GM12878 (cell line): ENCODE data around the gene INSC. TPM values are rescaled to one million over a fixed set of nuclear protein-coding genes. Genes with fewer than 3 reads are reported as not detected.

ENCODE experiments used
- ATAC-seq: fragments of 200-7000 bp; cut with Tn5 transposase; 3 replicates; pipeline ENCODE4 v1.9.1; 2020; ENCODE audit warnings: mild to moderate bottlenecking, moderate library complexity
- BruUV-seq: library from RNA; stranded (reverse); fragments of 400-500 nt; replicated peaks from 2 replicates; lab custom pipeline; 2021; lab: Mats Ljungman, UMichigan
- CTCF ChIA-PET: fragments of 300-600 bp; sonication (Branson Sonifier 250); formaldehyde crosslinking; extraction: SDS; loops from one replicate; lab custom pipeline; 2021; ENCODE audit warnings: inconsistent platforms; lab: Yijun Ruan, JAX
- POLR2A ChIA-PET: fragments of 350-600 bp; formaldehyde crosslinking; extraction: SDS; loops from one replicate; lab custom pipeline; 2021; ENCODE audit warnings: inconsistent platforms; lab: Charles Lee
- RAD21 ChIA-PET: fragments of 300-600 bp; sonication (Branson Sonifier 250); formaldehyde crosslinking; loops from one replicate; lab custom pipeline; 2023; ENCODE audit warnings: antibody characterized with exemption; ENCODE audit not compliant: unreplicated experiment; lab: Charles Lee
- SMC1A ChIA-PET: fragments of 300-600 bp; sonication (Branson Sonifier 250); formaldehyde crosslinking; loops from one replicate; lab custom pipeline; 2023; ENCODE audit not compliant: unreplicated experiment, uncharacterized antibody; lab: Charles Lee
- DNase-seq: peaks from one replicate; pipeline ENCODE4 v3.0.0-alpha.2; 2011; ENCODE audit warnings: low read depth, low spot score
- FAIRE-seq: peaks from 3 replicates; lab custom pipeline; 2011; peaks lifted over from hg19 to GRCh38; lab: Jason Lieb, UNC
- H2AFZ ChIP-seq: 2 replicates; pipeline ENCODE4 v1.6.0; 2011; ENCODE audit warnings: low read depth, low read length, control low read depth; ENCODE audit not compliant: control insufficient read depth
- H3K27ac ChIP-seq: 2 replicates; pipeline ENCODE4 v1.5.1; 2011; ENCODE audit warnings: control low read depth; ENCODE audit not compliant: control insufficient read depth, insufficient read depth
- H3K27me3 ChIP-seq, 2 experiments: replicated peaks in 1 of 2; 2 replicates each; pipeline versions ENCODE4 v1.6.0 to v1.6.1; 2011; ENCODE audit warnings: low read length in 1 of 2; ENCODE audit not compliant: control insufficient read depth in 2 of 2, insufficient read depth in 2 of 2
- H3K36me3 ChIP-seq, 2 experiments: 2 replicates each; pipeline ENCODE4 v1.5.1; 2011; ENCODE audit warnings: low read length in 1 of 2; ENCODE audit not compliant: control insufficient read depth in 2 of 2, insufficient read depth in 2 of 2
- H3K4me1 ChIP-seq: 2 replicates; pipeline ENCODE4 v1.6.1; 2011; ENCODE audit warnings: mild to moderate bottlenecking, low read length, moderate library complexity, mixed read lengths; ENCODE audit not compliant: control insufficient read depth, insufficient read depth
- H3K4me2 ChIP-seq: 2 replicates; pipeline ENCODE4 v1.6.0; 2011; ENCODE audit warnings: control low read depth; ENCODE audit not compliant: control insufficient read depth, insufficient read depth
- H3K4me3 ChIP-seq: fragments of 200-600 bp; sonication (generic); 2 replicates; pipeline ENCODE4 v1.5.1; 2016
- H3K79me2 ChIP-seq: 2 replicates; pipeline ENCODE4 v1.6.0; 2011; ENCODE audit warnings: low read length; ENCODE audit not compliant: control insufficient read depth, insufficient read depth
- H3K9ac ChIP-seq: 2 replicates; pipeline ENCODE4 v1.8.0; 2011; ENCODE audit warnings: low read length, control low read depth, mixed read lengths; ENCODE audit not compliant: control insufficient read depth, insufficient read depth
- H3K9me3 ChIP-seq: replicated peaks from 3 replicates; pipeline ENCODE4 v1.5.1; 2011; ENCODE audit warnings: mild to moderate bottlenecking, low read length; ENCODE audit not compliant: control insufficient read depth, insufficient read depth
- H4K20me1 ChIP-seq: 2 replicates; pipeline ENCODE4 v1.6.0; 2011; ENCODE audit not compliant: control insufficient read depth, insufficient read depth
- ASH2L ChIP-seq: fragments of 300-600, 200-600 bp; sonication (generic); IDR thresholded peaks from 2 replicates; pipeline ENCODE4 v1.6.1; 2017; ENCODE audit warnings: low read depth, mild to moderate bottlenecking, borderline replicate concordance
- GABPA ChIP-seq: IDR thresholded peaks from 2 replicates; pipeline ENCODE4 v1.6.1; 2014; ENCODE audit warnings: antibody characterized with exemption, low read depth, mild to moderate bottlenecking, inconsistent platforms
- IRF4 ChIP-seq: IDR thresholded peaks from 2 replicates; pipeline ENCODE4 v1.6.1; 2011; ENCODE audit warnings: low read depth, low read length
- NFXL1 ChIP-seq: fragments of 450-650 bp; IDR thresholded peaks from 2 replicates; pipeline ENCODE4 v1.6.1; 2017; ENCODE audit warnings: antibody characterized with exemption, mild to moderate bottlenecking, borderline replicate concordance
- NRF1 ChIP-seq: conservative IDR thresholded peaks from 2 replicates; pipeline ENCODE4 v1.6.1; 2011; ENCODE audit warnings: mild to moderate bottlenecking, low read depth, low read length, improper control_type of control experiment
- PAX8 ChIP-seq: fragments of 450-650 bp; IDR thresholded peaks from 2 replicates; pipeline ENCODE4 v1.6.1; 2017; ENCODE audit warnings: mild to moderate bottlenecking, moderate library complexity
- POLR2A ChIP-seq: IDR thresholded peaks from 2 replicates; pipeline ENCODE4 v1.6.1; 2011; ENCODE audit warnings: low read depth, mild to moderate bottlenecking, low read length
- POLR2AphosphoS5 ChIP-seq: IDR thresholded peaks from 2 replicates; pipeline ENCODE4 v1.6.1; 2011; ENCODE audit warnings: mild to moderate bottlenecking, low read length, inconsistent platforms
- SMC3 ChIP-seq: IDR thresholded peaks from 2 replicates; pipeline ENCODE4 v1.6.1; 2011; ENCODE audit warnings: low read length, improper control_type of control experiment, borderline replicate concordance
- YBX1 ChIP-seq: fragments of 450-650 bp; IDR thresholded peaks from 2 replicates; pipeline ENCODE4 v1.6.1; 2016; ENCODE audit warnings: antibody characterized with exemption
- YY1 ChIP-seq: IDR thresholded peaks from 2 replicates; pipeline ENCODE4 v1.6.1; 2011; ENCODE audit warnings: low read depth, mild to moderate bottlenecking, low read length
- whole genome bisulfite sequencing: methylation state at CpG from one replicate; pipeline ENCODE4 v1.1.6; 2016; ENCODE audit warnings: low lambda C conversion rate; ENCODE audit not compliant: insufficient replicate concordance, insufficient coverage; ENCODE audit errors: missing lambda C conversion rate; 5-methylcytosine and 5-hydroxymethylcytosine counted together
- in situ Hi-C: fragments of 300-500 bp; cut with MboI; formaldehyde crosslinking; loops from 9 replicates; pipeline ENCODE4 v1.14.3; 2018; ENCODE audit warnings: mixed read lengths
- intact Hi-C: fragments of 100-400 bp; cut with micrococcal nuclease; formaldehyde crosslinking; loops from one replicate; pipeline ENCODE4 v1.14.2; 2022; ENCODE audit not compliant: unreplicated experiment
- polyA plus RNA-seq, 11 experiments: library from polyadenylated mRNA; depleted of rRNA in 4 of 11; unstranded in 6 of 11; stranded (reverse) in 5 of 11; fragments of >200 nt; fragmentation: Nextera tagmentation in 4 of 11; fragmentation: Illumina TruSeq in 1 of 11; extraction: Ambion mirVana in 4 of 11; extraction: Trizol in 1 of 11; gene quantifications; 1 replicate in 1 of 11; 2 replicates in 10 of 11; pipeline versions ENCODE4 v1.2.1 to v1.2.3, GENCODE V29; 2011 to 2016; ENCODE audit warnings: inconsistent platforms in 2 of 11, missing spikeins in 2 of 11, low read depth in 1 of 11
- total RNA-seq, 4 experiments: library from RNA; depleted of rRNA in 3 of 4; stranded (reverse); fragments of >200 nt in 3 of 4; fragmentation: Illumina TruSeq in 1 of 4; extraction: Trizol in 1 of 4; gene quantifications; 2 replicates each; pipeline versions ENCODE4 v1.2.1 to v1.2.3, GENCODE V29; 2013 to 2021
- TF ChIP-seq, protein P1 (sequence below): fragments of 450-650 bp; IDR thresholded peaks from 2 replicates; pipeline ENCODE4 v1.6.1; 2018; ENCODE audit warnings: mild to moderate bottlenecking, low read depth, moderate library complexity; ENCODE audit not compliant: partially characterized antibody
- TF ChIP-seq, protein P2 (sequence below): fragments of 450-650 bp; formaldehyde crosslinking; IDR thresholded peaks from 2 replicates; pipeline ENCODE4 v1.4.0; 2020; ENCODE audit warnings: mild to moderate bottlenecking, moderate library complexity
- TF ChIP-seq, protein P3 (sequence below): IDR thresholded peaks from 2 replicates; pipeline ENCODE4 v1.6.1; 2011; ENCODE audit warnings: low read depth, low read length, improper control_type of control experiment, borderline replicate concordance
- TF ChIP-seq, protein P4 (sequence below): fragments of 450-650 bp; IDR thresholded peaks from 2 replicates; pipeline ENCODE4 v1.6.1; 2017; ENCODE audit warnings: low read depth, mild to moderate bottlenecking, moderate library complexity

The INSC gene
- total and polyA plus RNA-seq, 10 of the 15 experiments (the other 5 are each of a cell fraction or from before 2014, with no cell fraction given) = 0.13 to 0.33 TPM; not detected in 8

DNA sequence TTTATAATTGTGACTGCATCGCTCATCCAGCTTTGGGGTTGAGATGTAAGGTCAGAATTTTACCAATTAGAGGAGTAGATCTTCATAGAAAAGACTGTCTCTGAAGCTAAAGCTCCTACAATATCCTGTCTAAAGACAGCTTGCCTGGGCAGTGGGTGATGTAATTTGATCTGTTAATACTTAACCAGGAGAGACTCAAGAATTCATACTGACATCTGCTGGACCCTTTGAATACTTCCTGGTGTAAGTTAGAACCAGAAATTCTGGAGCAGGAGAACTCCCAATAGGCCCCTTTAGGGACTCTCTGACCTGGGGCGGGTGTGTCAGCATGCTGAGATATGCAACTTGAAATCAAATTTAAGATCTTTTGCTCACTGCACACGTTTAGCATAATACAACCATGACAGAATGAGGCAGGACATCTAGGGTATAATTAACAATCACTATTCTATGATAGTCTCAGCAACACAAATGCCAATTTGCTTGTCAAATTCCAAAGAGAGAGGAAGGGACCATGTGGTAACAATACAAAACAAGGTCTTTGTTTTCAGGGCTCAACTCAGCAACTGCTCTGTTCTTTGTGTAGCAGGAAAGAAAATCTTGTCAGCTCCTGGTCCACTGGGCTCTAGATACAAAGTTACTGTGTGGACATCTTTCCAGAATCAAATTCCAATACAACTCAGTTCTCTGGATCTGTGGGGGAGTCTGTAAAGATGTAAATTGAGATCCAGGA is 143.9 kb downstream of the INSC start (continued):
- no peak for TF ChIP-seq NFXL1
- TF ChIP-seq ASH2L = no peak
- no peak for TF ChIP-seq POLR2AphosphoS5

DNA sequence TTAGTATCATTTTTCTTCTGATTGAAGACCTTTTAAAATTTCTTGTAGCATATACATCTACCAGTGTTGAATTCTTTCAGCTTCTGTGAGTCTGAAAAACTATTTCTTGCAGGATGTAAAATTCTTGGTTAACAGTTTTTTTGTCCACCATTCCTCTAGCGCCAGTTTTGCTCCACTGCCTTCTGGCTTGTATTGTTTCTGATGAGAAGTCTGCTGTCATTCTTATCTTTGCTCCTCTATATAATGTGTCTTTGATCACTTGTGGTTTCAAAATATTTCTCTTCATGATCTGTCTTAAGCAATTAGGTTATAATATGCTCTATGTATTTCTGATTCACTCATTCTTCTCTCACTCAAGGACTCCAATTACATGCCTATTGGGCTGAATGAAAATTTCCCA is 152.3 kb downstream of the INSC start:
- no peaks in the 10 kb centered on the region for H4K20me1 ChIP-seq
- no peak for FAIRE-seq
- no peaks in the 10 kb centered on the region for H3K36me3 ChIP-seq
- H3K4me1 ChIP-seq = no peaks in the 10 kb centered on the region
- intact Hi-C loops = no loop called here
- H3K27me3 ChIP-seq = no peaks in the 10 kb centered on the region
- ChIA-PET CTCF (no interaction called here), RAD21 (no interaction called here), POLR2A (no interaction called here), SMC1A (no interaction called here)
- H3K4me2 ChIP-seq = no peak overlapping the region
- H3K27ac ChIP-seq = no peak overlapping the region
- H3K79me2 ChIP-seq = no peaks in the 10 kb centered on the region
- no peak overlapping the region for H3K9ac ChIP-seq
- 48% methylated on average over 1 of the region's 1 CpG for WGBS
- in situ Hi-C loops = no loop called here
- H3K4me3 ChIP-seq = no peak overlapping the region
- H2AFZ ChIP-seq = no peak overlapping the region
- DNase-seq = no peak
- no peaks in the 10 kb centered on the region for H3K9me3 ChIP-seq
- no peak for ATAC-seq
- BruUV-seq = no TSS peak
- TF ChIP-seq IRF4 (no peak), YBX1 (no peak), NRF1 (no peak), GABPA (no peak), POLR2A (no peak), SMC3 (no peak), PAX8 (no peak), YY1 (no peak)
- TF ChIP-seq, protein P1, sequence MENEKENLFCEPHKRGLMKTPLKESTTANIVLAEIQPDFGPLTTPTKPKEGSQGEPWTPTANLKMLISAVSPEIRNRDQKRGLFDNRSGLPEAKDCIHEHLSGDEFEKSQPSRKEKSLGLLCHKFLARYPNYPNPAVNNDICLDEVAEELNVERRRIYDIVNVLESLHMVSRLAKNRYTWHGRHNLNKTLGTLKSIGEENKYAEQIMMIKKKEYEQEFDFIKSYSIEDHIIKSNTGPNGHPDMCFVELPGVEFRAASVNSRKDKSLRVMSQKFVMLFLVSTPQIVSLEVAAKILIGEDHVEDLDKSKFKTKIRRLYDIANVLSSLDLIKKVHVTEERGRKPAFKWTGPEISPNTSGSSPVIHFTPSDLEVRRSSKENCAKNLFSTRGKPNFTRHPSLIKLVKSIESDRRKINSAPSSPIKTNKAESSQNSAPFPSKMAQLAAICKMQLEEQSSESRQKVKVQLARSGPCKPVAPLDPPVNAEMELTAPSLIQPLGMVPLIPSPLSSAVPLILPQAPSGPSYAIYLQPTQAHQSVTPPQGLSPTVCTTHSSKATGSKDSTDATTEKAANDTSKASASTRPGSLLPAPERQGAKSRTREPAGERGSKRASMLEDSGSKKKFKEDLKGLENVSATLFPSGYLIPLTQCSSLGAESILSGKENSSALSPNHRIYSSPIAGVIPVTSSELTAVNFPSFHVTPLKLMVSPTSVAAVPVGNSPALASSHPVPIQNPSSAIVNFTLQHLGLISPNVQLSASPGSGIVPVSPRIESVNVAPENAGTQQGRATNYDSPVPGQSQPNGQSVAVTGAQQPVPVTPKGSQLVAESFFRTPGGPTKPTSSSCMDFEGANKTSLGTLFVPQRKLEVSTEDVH = no peak
- TF ChIP-seq, protein P2, sequence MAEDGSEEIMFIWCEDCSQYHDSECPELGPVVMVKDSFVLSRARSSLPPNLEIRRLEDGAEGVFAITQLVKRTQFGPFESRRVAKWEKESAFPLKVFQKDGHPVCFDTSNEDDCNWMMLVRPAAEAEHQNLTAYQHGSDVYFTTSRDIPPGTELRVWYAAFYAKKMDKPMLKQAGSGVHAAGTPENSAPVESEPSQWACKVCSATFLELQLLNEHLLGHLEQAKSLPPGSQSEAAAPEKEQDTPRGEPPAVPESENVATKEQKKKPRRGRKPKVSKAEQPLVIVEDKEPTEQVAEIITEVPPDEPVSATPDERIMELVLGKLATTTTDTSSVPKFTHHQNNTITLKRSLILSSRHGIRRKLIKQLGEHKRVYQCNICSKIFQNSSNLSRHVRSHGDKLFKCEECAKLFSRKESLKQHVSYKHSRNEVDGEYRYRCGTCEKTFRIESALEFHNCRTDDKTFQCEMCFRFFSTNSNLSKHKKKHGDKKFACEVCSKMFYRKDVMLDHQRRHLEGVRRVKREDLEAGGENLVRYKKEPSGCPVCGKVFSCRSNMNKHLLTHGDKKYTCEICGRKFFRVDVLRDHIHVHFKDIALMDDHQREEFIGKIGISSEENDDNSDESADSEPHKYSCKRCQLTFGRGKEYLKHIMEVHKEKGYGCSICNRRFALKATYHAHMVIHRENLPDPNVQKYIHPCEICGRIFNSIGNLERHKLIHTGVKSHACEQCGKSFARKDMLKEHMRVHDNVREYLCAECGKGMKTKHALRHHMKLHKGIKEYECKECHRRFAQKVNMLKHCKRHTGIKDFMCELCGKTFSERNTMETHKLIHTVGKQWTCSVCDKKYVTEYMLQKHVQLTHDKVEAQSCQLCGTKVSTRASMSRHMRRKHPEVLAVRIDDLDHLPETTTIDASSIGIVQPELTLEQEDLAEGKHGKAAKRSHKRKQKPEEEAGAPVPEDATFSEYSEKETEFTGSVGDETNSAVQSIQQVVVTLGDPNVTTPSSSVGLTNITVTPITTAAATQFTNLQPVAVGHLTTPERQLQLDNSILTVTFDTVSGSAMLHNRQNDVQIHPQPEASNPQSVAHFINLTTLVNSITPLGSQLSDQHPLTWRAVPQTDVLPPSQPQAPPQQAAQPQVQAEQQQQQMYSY (CRISPR knock-in tag) = no peak
- TF ChIP-seq, protein P3, sequence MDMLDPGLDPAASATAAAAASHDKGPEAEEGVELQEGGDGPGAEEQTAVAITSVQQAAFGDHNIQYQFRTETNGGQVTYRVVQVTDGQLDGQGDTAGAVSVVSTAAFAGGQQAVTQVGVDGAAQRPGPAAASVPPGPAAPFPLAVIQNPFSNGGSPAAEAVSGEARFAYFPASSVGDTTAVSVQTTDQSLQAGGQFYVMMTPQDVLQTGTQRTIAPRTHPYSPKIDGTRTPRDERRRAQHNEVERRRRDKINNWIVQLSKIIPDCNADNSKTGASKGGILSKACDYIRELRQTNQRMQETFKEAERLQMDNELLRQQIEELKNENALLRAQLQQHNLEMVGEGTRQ = no peak
- TF ChIP-seq, protein P4, sequence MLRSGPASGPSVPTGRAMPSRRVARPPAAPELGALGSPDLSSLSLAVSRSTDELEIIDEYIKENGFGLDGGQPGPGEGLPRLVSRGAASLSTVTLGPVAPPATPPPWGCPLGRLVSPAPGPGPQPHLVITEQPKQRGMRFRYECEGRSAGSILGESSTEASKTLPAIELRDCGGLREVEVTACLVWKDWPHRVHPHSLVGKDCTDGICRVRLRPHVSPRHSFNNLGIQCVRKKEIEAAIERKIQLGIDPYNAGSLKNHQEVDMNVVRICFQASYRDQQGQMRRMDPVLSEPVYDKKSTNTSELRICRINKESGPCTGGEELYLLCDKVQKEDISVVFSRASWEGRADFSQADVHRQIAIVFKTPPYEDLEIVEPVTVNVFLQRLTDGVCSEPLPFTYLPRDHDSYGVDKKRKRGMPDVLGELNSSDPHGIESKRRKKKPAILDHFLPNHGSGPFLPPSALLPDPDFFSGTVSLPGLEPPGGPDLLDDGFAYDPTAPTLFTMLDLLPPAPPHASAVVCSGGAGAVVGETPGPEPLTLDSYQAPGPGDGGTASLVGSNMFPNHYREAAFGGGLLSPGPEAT = no peak
